T1000 (cell line): ENCODE results near the gene KLK14.

Experiments
- DNase-seq: peaks from one replicate; lab custom pipeline; 2025; ENCODE audit warnings: mixed read lengths; lab: John Stamatoyannopoulos, UW

Gene KLK14

GRCh38 chr19:51086153-51086850, 3.6 kb upstream of the KLK14 start:
- no peak for DNase-seq

GRCh38 chr19:51084505-51084904, 1.8 kb upstream of the KLK14 start:
- DNase-seq, result no peak

- DNase-seq, result no peak
Observed at GRCh38 chr19:51083783-51084182, 1.1 kb upstream of the KLK14 start.

- DNase-seq, result no peak
Observed at GRCh38 chr19:51083181-51083580, 494 bp upstream of the KLK14 start.

- DNase-seq, result no peak
Observed at GRCh38 chr19:51081476-51081875, 1.2 kb downstream of the KLK14 start.

- DNase-seq, result no peak
Observed at GRCh38 chr19:51079481-51080110, 3.1 kb downstream of the KLK14 start.

GRCh38 chr19:51078731-51079130, 4.0 kb downstream of the KLK14 start:
- no peak for DNase-seq

GRCh38 chr19:51078104-51078503, 4.6 kb downstream of the KLK14 start:
- no peak for DNase-seq

- no peak for DNase-seq
Observed at GRCh38 chr19:51076631-51077213, 6.0 kb downstream of the KLK14 start.

GRCh38 chr19:51075998-51076397, 6.7 kb downstream of the KLK14 start:
- DNase-seq, result no peak

- no peak for DNase-seq
Observed at GRCh38 chr19:51071095-51071405, 11.6 kb downstream of the KLK14 start.

- no peak for DNase-seq
Observed at GRCh38 chr19:51070334-51071094, 12.2 kb downstream of the KLK14 start.

- no peak for DNase-seq
Observed at GRCh38 chr19:51066393-51067186, 16.1 kb downstream of the KLK14 start.

- DNase-seq, result no peak
Observed at GRCh38 chr19:51065221-51065960, 17.3 kb downstream of the KLK14 start.

GRCh38 chr19:51064534-51065220, 18.0 kb downstream of the KLK14 start, which contains the start of gene KLK13:
TSS of gene KLK13 (minus strand) at chr19:51065092. CDS start at chr19:51065067, 25 bp downstream.
- no peak for DNase-seq

GRCh38 chr19:51063664-51064063, 19.0 kb downstream of the KLK14 start:
- DNase-seq, result no peak

GRCh38 chr19:51060973-51061372, 21.7 kb downstream of the KLK14 start:
- no peak for DNase-seq

- no peak for DNase-seq
Observed at GRCh38 chr19:51060336-51060735, 22.4 kb downstream of the KLK14 start.

GRCh38 chr19:51059715-51060114, 23.0 kb downstream of the KLK14 start:
- DNase-seq, result no peak

GRCh38 chr19:51055866-51056265, 26.8 kb downstream of the KLK14 start:
- no peak for DNase-seq

GRCh38 chr19:51047031-51047335, 35.7 kb downstream of the KLK14 start:
- no peak for DNase-seq
